ENCODE results near the gene PPP3R1.
"Not testable (repeated sequence)": the region's sequence is repeated elsewhere in the genome, so short reads cannot be mapped to it uniquely, and the experiment has no call there.

PPP3R1 gene

GRCh38 chr2:68185541-68186164 is 66.7 kb downstream of the PPP3R1 start:
- no peak overlapping the region for H3K27ac ChIP-seq
- TF ChIP-seq, protein P1, sequence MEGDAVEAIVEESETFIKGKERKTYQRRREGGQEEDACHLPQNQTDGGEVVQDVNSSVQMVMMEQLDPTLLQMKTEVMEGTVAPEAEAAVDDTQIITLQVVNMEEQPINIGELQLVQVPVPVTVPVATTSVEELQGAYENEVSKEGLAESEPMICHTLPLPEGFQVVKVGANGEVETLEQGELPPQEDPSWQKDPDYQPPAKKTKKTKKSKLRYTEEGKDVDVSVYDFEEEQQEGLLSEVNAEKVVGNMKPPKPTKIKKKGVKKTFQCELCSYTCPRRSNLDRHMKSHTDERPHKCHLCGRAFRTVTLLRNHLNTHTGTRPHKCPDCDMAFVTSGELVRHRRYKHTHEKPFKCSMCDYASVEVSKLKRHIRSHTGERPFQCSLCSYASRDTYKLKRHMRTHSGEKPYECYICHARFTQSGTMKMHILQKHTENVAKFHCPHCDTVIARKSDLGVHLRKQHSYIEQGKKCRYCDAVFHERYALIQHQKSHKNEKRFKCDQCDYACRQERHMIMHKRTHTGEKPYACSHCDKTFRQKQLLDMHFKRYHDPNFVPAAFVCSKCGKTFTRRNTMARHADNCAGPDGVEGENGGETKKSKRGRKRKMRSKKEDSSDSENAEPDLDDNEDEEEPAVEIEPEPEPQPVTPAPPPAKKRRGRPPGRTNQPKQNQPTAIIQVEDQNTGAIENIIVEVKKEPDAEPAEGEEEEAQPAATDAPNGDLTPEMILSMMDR (conservative IDR thresholded peaks at IDR 0.05) = peak; percentile 67

DNA sequence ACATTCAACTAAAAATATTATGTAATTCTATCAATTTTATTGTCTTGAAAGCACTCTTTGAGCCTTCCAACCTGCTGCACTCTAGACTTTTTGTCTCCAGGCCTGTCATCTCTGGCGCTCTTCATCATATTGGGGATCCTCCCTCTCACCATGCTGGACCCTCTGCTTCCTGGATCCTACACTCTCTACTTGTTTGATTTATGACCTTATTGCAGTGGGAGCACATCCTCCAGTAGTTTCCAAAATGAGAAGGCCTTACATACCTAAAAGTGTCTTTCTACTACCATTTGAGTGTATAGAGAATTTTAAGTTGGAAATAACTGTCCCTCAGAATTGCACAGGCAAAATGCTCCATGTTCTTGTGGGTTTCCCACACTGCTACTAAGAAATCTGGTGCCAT is 69.4 kb downstream of the PPP3R1 start:
- H3K27ac ChIP-seq = no peak overlapping the region
- TF ChIP-seq, protein P1 (conservative IDR thresholded peaks at IDR 0.05) = no peak

DNA sequence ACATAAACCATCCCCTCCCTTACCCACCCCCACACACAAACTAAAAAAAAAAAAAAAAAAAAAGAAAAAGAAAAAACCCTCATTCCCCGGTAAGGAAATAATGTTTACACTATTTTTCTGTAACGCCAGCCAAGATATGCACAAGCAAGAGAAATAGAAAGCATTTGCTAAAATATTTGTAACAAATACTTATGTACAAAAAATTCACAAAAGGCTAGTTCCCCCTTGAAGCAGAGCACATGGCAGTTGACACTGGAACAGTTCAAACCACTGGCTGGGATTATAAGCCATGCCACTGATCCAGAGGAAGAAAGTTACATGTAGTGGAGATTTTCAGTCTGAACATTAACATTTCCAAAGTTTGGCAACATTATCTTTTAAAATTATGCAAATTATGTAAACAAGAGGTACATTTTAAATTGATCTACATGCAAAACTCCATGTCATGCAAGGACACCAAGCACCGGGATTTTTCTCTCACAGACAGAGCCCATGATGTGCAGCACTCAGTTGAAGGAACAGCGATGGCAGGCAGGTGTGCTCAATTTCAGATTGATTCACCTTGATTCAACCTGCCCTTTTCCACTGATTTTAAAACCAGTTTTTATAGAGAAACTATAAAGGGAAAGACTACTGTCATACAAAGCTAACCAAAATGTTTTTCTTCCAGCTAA is 73.2 kb downstream of the PPP3R1 start:
- H3K27ac ChIP-seq = no peak overlapping the region
- TF ChIP-seq, protein P1 (conservative IDR thresholded peaks at IDR 0.05) = no peak

DNA sequence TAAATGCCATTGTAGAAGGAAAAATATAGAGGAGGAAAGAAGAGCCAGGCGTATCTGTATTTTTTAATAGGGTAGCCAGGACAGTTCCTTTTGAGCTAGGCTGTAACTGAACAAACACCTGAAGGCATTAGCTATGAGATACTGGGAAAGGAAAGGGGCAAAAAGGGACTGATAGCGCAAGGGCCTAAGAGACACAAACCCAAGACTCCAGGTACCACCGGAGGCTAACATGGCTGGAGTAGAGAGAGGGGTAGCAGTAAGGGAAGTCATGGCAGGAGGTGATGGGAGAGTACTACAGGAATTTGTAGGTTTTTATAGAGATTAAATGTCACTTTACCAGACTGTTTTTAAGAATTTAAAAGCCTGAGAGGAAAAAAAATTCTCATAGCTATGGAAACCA is 73.9 kb downstream of the PPP3R1 start:
- H3K27ac ChIP-seq = no peak overlapping the region
- TF ChIP-seq, protein P1 (conservative IDR thresholded peaks at IDR 0.05) = no peak

DNA sequence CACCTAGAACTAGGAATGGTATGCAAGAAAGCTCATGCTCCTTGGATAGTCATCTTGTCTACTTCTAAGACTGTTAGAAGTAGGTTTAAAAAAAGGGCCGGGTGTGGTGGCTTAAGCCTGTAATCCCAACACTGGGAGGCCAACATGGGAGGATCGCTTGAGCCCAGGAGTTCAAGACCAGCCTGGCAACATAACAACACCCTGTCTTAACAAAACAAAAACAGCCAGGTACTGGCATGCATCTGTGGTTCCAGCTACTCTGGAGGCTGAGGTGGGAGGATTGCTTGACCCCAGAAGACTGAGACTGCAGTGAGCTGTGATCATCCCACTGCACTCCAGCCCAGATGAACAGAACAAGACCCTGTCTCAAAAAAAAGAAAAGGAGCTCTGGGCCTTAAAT is 74.8 kb downstream of the PPP3R1 start:
- TF ChIP-seq, protein P1 (conservative IDR thresholded peaks at IDR 0.05) = no peak
- H3K27ac ChIP-seq = no peak overlapping the region

DNA sequence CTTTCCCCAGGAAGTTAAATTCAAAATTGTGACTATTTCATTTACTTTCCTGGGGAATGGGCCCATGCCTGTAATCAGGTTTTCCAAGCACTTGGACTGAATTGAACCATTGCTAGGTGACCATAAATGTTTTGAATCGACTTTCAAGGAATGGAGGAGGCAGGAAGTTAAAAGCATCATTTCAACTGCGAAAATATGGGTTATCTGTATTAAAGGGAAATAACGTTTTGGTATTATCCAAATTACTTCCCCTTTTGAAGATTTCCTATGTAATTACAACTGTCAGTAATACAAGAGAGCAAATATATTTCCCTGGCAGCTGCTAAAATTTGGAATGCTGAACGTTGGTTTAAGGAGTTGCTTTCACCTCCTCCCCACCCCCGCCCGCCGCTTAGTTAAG is 75.7 kb downstream of the PPP3R1 start:
- TF ChIP-seq, protein P1 (conservative IDR thresholded peaks at IDR 0.05) = no peak
- no peak overlapping the region for H3K27ac ChIP-seq

DNA sequence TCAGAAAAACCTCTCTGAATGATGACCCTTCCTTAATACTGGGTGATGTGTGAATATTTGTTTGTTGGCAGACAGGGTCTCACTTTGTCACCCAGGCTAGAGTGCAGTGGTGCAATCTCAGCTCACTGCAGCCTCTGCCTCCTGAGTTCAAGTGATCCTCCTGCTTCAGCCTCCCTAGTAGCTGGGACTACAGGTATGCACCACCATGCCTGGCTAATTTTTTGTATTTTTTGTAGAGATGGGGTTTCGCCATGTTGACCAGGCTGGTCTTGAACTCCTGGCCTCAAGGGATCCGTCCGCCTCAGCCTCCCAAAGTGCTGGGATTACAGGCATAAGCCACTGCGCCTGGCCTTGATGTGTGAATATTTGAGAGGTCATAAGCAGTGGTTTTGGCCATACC is 77.1 kb downstream of the PPP3R1 start:
- not testable (repeated sequence) for H3K27ac ChIP-seq

DNA sequence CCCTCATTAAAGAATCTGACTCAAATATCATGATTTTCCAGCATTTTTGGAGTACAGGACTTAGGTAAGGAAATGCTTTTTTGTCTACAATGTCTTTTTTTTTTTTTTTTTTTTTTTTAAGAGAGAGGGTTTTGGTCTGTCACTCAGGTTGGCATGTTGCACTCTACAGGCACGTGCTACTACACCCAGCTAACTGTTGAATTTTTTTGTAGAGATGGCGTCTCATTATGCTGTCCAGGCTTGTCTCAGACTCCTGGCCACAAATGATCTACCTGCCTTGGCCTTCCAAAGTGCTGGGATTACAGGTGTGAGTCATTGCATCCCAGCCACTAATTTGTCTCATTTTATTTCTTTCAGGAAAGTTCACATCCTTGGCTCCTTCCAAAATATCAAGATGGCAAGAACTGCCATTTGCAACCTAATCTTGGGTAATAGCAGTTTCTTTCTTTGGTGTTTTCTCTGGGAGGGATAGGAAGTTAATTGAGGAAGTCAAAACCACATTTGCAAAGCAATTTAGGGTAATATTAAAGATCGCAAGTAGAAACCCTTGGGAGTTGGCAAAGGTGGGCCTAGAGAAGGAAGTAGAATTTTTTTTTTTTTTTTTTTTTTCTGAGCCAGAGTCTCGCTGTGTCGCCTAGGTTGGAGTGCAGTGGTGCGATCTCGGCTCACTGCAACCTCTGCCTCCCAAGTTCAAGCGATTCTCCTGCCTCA is 79.2 kb downstream of the PPP3R1 start:
- H3K27ac ChIP-seq = no peak overlapping the region
- TF ChIP-seq, protein P1 (conservative IDR thresholded peaks at IDR 0.05) = no peak

Measured in VCaP (cell line).